Gastroesophageal sphincter (tissue), 3 donors: ENCODE data around the gene CCNK.

Experiments
- CTCF ChIP-seq, 4 experiments: fragments of 200-600 bp in 2 of 4; fragments of 450-650 bp in 2 of 4; sonication (generic) in 1 of 4; IDR thresholded peaks; one replicate each; pipeline ENCODE4 v1.5.1; 2017 to 2019; ENCODE audit warnings: antibody characterized with exemption in 4 of 4, mild to moderate bottlenecking in 2 of 4, moderate library complexity in 2 of 4
- EP300 ChIP-seq: sonication (generic); formaldehyde crosslinking; IDR thresholded peaks from one replicate; pipeline ENCODE4 v1.6.1; 2017; ENCODE audit warnings: antibody characterized with exemption, mild to moderate bottlenecking

DNA sequence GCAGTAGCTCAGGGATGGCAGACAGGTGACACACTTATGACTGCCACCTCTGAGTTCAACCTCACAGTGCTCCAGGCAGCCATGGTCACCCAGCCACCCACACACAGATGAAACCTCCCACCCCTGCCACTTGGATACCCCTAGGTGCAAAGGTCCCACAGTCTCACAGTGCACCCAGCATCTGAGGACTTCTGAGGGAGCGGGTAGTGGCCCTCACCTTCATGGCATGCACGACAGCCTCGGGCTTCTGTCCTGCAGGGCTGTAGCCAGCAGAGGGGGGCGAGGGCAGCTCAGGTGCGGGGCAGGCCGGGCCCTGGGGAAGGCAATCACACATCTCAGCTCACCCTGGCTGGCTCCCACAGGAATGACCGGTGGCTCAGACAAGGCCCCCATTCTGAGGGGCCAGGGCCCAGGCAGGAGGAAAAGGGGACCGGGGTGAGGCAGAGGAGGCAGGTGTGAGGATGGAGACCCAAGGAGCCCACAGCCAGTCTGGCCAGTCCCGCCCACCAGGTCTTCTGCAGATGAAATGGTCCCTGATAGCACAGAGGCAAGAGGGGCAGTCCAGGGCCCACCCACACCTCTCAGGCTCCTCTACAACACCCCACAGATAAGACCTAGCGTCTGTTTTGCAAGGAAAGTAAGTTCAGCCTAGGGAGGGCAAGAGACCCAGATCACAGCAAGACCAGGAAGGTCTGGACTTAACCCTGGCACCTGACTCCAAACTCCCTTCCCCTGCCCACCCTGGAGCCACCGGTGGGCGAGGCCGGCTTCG is 35.8 kb downstream of the CCNK start:
- no peak for TF ChIP-seq CTCF (IDR thresholded peaks at IDR 0.05)
- no peak for TF ChIP-seq EP300
